Keratinocyte (primary cell): ENCODE data around the gene FAM184B. TPM values are rescaled to one million over a fixed set of nuclear protein-coding genes. Genes with fewer than 3 reads are reported as not detected.

Source experiments
- DNase-seq: peaks from one replicate; pipeline ENCODE4 v3.0.0-alpha.2; 2011; ENCODE audit warnings: low read depth, missing footprints, low spot score
- FAIRE-seq: peaks from 2 replicates; lab custom pipeline; 2011; peaks lifted over from hg19 to GRCh38; lab: Jason Lieb, UNC
- H2AFZ ChIP-seq: 2 replicates; pipeline ENCODE4 v1.6.0; 2012; ENCODE audit warnings: low read length, control low read depth, inconsistent platforms; ENCODE audit not compliant: control insufficient read depth
- H3K27ac ChIP-seq: 2 replicates; pipeline ENCODE4 v1.5.1; 2011; ENCODE audit warnings: low read length; ENCODE audit not compliant: control insufficient read depth, insufficient read depth
- H3K27me3 ChIP-seq: 3 replicates; pipeline ENCODE4 v1.6.0; 2011; ENCODE audit warnings: low read length; ENCODE audit not compliant: control insufficient read depth, insufficient read depth; ENCODE audit errors: extremely low read depth
- H3K36me3 ChIP-seq, 2 experiments: 2 replicates in 1 of 2; 3 replicates in 1 of 2; pipeline ENCODE4 v1.5.1; 2011; ENCODE audit warnings: low read length in 2 of 2, mild to moderate bottlenecking in 1 of 2; ENCODE audit not compliant: control insufficient read depth in 2 of 2, insufficient read depth in 2 of 2; ENCODE audit errors: extremely low read depth in 1 of 2
- H3K4me1 ChIP-seq: 3 replicates; pipeline ENCODE4 v1.5.1; 2011; ENCODE audit warnings: low read length; ENCODE audit not compliant: control insufficient read depth, insufficient read depth; ENCODE audit errors: extremely low read depth
- H3K4me2 ChIP-seq: 3 replicates; pipeline ENCODE4 v1.6.0; 2011; ENCODE audit warnings: low read depth, low read length; ENCODE audit not compliant: control insufficient read depth, insufficient read depth; ENCODE audit errors: extremely low read depth
- H3K4me3 ChIP-seq, 3 experiments: fragments of 200-600 bp in 1 of 3; sonication (generic) in 1 of 3; 2 replicates in 2 of 3; 3 replicates in 1 of 3; pipeline ENCODE4 v1.5.1; 2011 to 2016; ENCODE audit warnings: low read length in 3 of 3, mild to moderate bottlenecking in 3 of 3, control low read depth in 2 of 3, inconsistent platforms in 1 of 3, low read depth in 1 of 3, mixed read lengths in 1 of 3, mixed run types in 1 of 3, moderate library complexity in 1 of 3; ENCODE audit not compliant: control insufficient read depth in 2 of 3, insufficient read depth in 2 of 3; ENCODE audit errors: extremely low read depth in 1 of 3
- H3K79me2 ChIP-seq: 2 replicates; pipeline ENCODE4 v1.6.0; 2012; ENCODE audit warnings: low read length; ENCODE audit not compliant: control insufficient read depth, insufficient read depth
- H3K9ac ChIP-seq: 3 replicates; pipeline ENCODE4 v1.6.0; 2011; ENCODE audit warnings: low read length; ENCODE audit not compliant: control insufficient read depth, insufficient read depth; ENCODE audit errors: extremely low read depth
- H3K9me1 ChIP-seq: 3 replicates; pipeline ENCODE4 v1.6.0; 2011; ENCODE audit warnings: low read length; ENCODE audit not compliant: control insufficient read depth, insufficient read depth; ENCODE audit errors: extremely low read depth
- H3K9me3 ChIP-seq: 2 replicates; pipeline ENCODE4 v1.5.1; 2012; ENCODE audit warnings: low read depth, low read length; ENCODE audit not compliant: control insufficient read depth
- H4K20me1 ChIP-seq: 3 replicates; pipeline ENCODE4 v1.6.0; 2011; ENCODE audit warnings: low read length; ENCODE audit not compliant: control insufficient read depth, insufficient read depth; ENCODE audit errors: extremely low read depth
- CTCF ChIP-seq, 3 experiments: IDR thresholded peaks in 1 of 3; conservative IDR thresholded peaks in 1 of 3; optimal IDR thresholded peaks in 1 of 3; 2 replicates in 2 of 3; 3 replicates in 1 of 3; pipeline versions ENCODE3 to v1.5.1; 2011; ENCODE audit warnings: low read length in 3 of 3, mild to moderate bottlenecking in 3 of 3, moderate library complexity in 2 of 3, control low read depth in 1 of 3, inconsistent platforms in 1 of 3; ENCODE audit not compliant: insufficient read depth in 2 of 3; ENCODE audit errors: extremely low read depth in 1 of 3
- EZH2 ChIP-seq: IDR thresholded peaks from one replicate; pipeline ENCODE4 v1.6.1; 2012; ENCODE audit warnings: inconsistent platforms, mild to moderate bottlenecking, low read length, moderate library complexity
- dilution Hi-C: fragments of 300-500 bp; cut with MboI; formaldehyde crosslinking; loops from one replicate; pipeline ENCODE4 v1.7.0; 2020; ENCODE audit warnings: low sequenced_read_pairs; ENCODE audit not compliant: extremely low pct_ligation_motif_present
- polyA plus RNA-seq, 5 experiments: library from polyadenylated mRNA; depleted of rRNA in 3 of 5; stranded (reverse) in 3 of 5; stranded (forward) in 1 of 5; unstranded in 1 of 5; fragments of >200 nt; gene quantifications; 1 replicate in 1 of 5; 2 replicates in 3 of 5; 3 replicates in 1 of 5; pipeline versions ENCODE4 v1.2.1 to v1.2.3, GENCODE V29; 2011 to 2012; ENCODE audit warnings: missing spikeins in 2 of 5, low read depth in 1 of 5, low replicate concordance in 1 of 5

Gene FAM184B
- polyA plus RNA-seq, 1 donor (not counting 4 experiments of a cell fraction or from before 2014, with no cell fraction given): 0.01 TPM

- Histone ChIP-seq H3K36me3 (peaks cover 14 to 28% of the 10 kb centered on the region in 2 experiments), H3K4me3 (peak overlapping the region; percentile 36 to 62 (median 60)), H3K4me1 (peaks cover 14% of the 10 kb centered on the region), H3K9ac (peak overlapping the region; percentile 53), H4K20me1 (no peaks in the 10 kb centered on the region), H3K27ac (peak overlapping the region; percentile 18), H2AFZ (no peak overlapping the region), H3K9me3 (no peaks in the 10 kb centered on the region), H3K9me1 (no peaks in the 10 kb centered on the region), H3K4me2 (peak overlapping the region; percentile 95), H3K27me3 (no peaks in the 10 kb centered on the region), H3K79me2 (peaks cover 78% of the 10 kb centered on the region)
- dilution Hi-C loops: no loop called here
- DNase-seq (no peak), FAIRE-seq (peak; percentile 20)
- no peak for TF ChIP-seq EZH2
- TF ChIP-seq CTCF (optimal IDR thresholded peaks at IDR 0.05 in 1 of 3, IDR thresholded peaks at IDR 0.05 in 1 of 3, conservative IDR thresholded peaks at IDR 0.05 in 1 of 3; ENCODE audit: extremely low read depth in 1 of 3, insufficient read depth in 2 of 3, low read length in 3 of 3): no peak
Observed at GRCh38 chr4:17807446-17807845, 26.0 kb upstream of the FAM184B start.

- Histone ChIP-seq H3K27me3 (no peaks in the 10 kb centered on the region), H3K9me1 (no peaks in the 10 kb centered on the region), H3K79me2 (peaks cover 64% of the 10 kb centered on the region), H3K4me1 (peaks cover 14% of the 10 kb centered on the region), H3K4me2 (no peak overlapping the region), H3K4me3 (no peak overlapping the region), H3K9ac (no peak overlapping the region), H3K27ac (no peak overlapping the region), H3K9me3 (no peaks in the 10 kb centered on the region), H4K20me1 (no peaks in the 10 kb centered on the region), H3K36me3 (peaks cover 16 to 29% of the 10 kb centered on the region in 2 experiments), H2AFZ (no peak overlapping the region)
- FAIRE-seq (no peak), DNase-seq (no peak)
- dilution Hi-C loops: no loop called here
- no peak for TF ChIP-seq EZH2
- TF ChIP-seq CTCF (optimal IDR thresholded peaks at IDR 0.05 in 1 of 3, IDR thresholded peaks at IDR 0.05 in 1 of 3, conservative IDR thresholded peaks at IDR 0.05 in 1 of 3; ENCODE audit: extremely low read depth in 1 of 3, insufficient read depth in 2 of 3, low read length in 3 of 3): no peak
Observed at GRCh38 chr4:17805580-17806155, 24.2 kb upstream of the FAM184B start.
